MM.1S (cell line): ENCODE measurements around the gene GINS2.

Experiments
- DNase-seq: peaks from one replicate; pipeline ENCODE4 v3.0.0-alpha.2; 2015
- H2AFZ ChIP-seq: fragments of 300-600 bp; sonication (generic); 2 replicates; pipeline ENCODE4 v1.6.0; 2016; ENCODE audit warnings: antibody characterized with exemption, low read length
- H3F3A ChIP-seq: fragments of 300-600 bp; sonication (generic); 2 replicates; pipeline ENCODE4 v1.6.1; 2016; ENCODE audit warnings: mild to moderate bottlenecking, antibody characterized with exemption, low read length, moderate library complexity, mixed read lengths; ENCODE audit not compliant: insufficient read depth
- H3K27ac ChIP-seq: fragments of 300-600 bp; sonication (generic); 2 replicates; pipeline ENCODE4 v1.5.1; 2016; ENCODE audit warnings: mild to moderate bottlenecking, low read length
- H3K27me3 ChIP-seq: fragments of 300-600 bp; sonication (generic); replicated peaks from 2 replicates; pipeline ENCODE4 v1.6.0; 2016; ENCODE audit warnings: low read length; ENCODE audit not compliant: insufficient read depth
- H3K36me3 ChIP-seq: fragments of 300-600 bp; sonication (generic); replicated peaks from 2 replicates; pipeline ENCODE4 v1.6.1; 2016; ENCODE audit warnings: mild to moderate bottlenecking, low read length, mixed read lengths; ENCODE audit not compliant: insufficient read depth
- H3K4me1 ChIP-seq: fragments of 300-600 bp; sonication (generic); 2 replicates; pipeline ENCODE4 v1.6.1; 2016; ENCODE audit warnings: low read length, mixed read lengths
- H3K4me2 ChIP-seq: fragments of 300-600 bp; sonication (generic); 2 replicates; pipeline ENCODE4 v1.6.0; 2016; ENCODE audit warnings: low read depth, low read length
- H3K4me3 ChIP-seq: fragments of 300-600 bp; sonication (generic); 2 replicates; pipeline ENCODE4 v1.5.1; 2016; ENCODE audit warnings: low read length, mixed read lengths
- H3K79me2 ChIP-seq: fragments of 300-600 bp; sonication (generic); 2 replicates; pipeline ENCODE4 v1.6.1; 2016; ENCODE audit warnings: mixed run types, low read length, mixed read lengths
- H3K9ac ChIP-seq: fragments of 300-600 bp; sonication (generic); 2 replicates; pipeline ENCODE4 v1.6.1; 2016; ENCODE audit warnings: low read length, mixed read lengths
- H3K9me2 ChIP-seq: fragments of 300-600 bp; sonication (generic); replicated peaks from 2 replicates; pipeline ENCODE4 v1.6.1; 2016; ENCODE audit warnings: mild to moderate bottlenecking, low read length, mixed read lengths; ENCODE audit not compliant: insufficient read depth
- H3K9me3 ChIP-seq: fragments of 300-600 bp; sonication (generic); replicated peaks from 2 replicates; pipeline ENCODE4 v1.6.1; 2016; ENCODE audit warnings: mild to moderate bottlenecking, low read length, mixed read lengths; ENCODE audit not compliant: insufficient read depth
- H4K20me1 ChIP-seq: fragments of 300-600 bp; sonication (generic); 2 replicates; pipeline ENCODE4 v1.6.1; 2016; ENCODE audit warnings: mild to moderate bottlenecking, low read length, moderate library complexity, mixed read lengths; ENCODE audit not compliant: insufficient read depth
- CTCF ChIP-seq: fragments of 300-600 bp; sonication (generic); IDR thresholded peaks from 2 replicates; pipeline ENCODE4 v1.5.1; 2016; ENCODE audit warnings: antibody characterized with exemption, low read length, mixed read lengths
- EZH2 ChIP-seq: fragments of 300-600 bp; sonication (generic); optimal IDR thresholded peaks from 2 replicates; pipeline ENCODE3; 2017; ENCODE audit warnings: low read depth, mild to moderate bottlenecking, antibody characterized with exemption, low read length, mixed read lengths
- EZH2phosphoT487 ChIP-seq: fragments of 300-600 bp; sonication (generic); IDR thresholded peaks from 2 replicates; pipeline ENCODE4 v1.6.1; 2018; ENCODE audit warnings: antibody characterized with exemption, low read length

GINS2 gene

GRCh38 chr16:85683363-85683762, 5.4 kb downstream of the GINS2 start:
- H4K20me1 ChIP-seq: no peaks in the 10 kb centered on the region
- no peak overlapping the region for H3K27ac ChIP-seq
- no peaks in the 10 kb centered on the region for H3K9me2 ChIP-seq
- no peak overlapping the region for H3K4me2 ChIP-seq
- H3F3A ChIP-seq: no peaks in the 10 kb centered on the region
- H3K4me3 ChIP-seq: no peak overlapping the region
- no peaks in the 10 kb centered on the region for H3K27me3 ChIP-seq
- H2AFZ ChIP-seq: no peak overlapping the region
- DNase-seq: no peak
- H3K9me3 ChIP-seq: no peaks in the 10 kb centered on the region
- H3K4me1 ChIP-seq: no peaks in the 10 kb centered on the region
- no peaks in the 10 kb centered on the region; the same call in 1 of the 2 replicates for H3K36me3 ChIP-seq
- no peak for TF ChIP-seq EZH2phosphoT487
- no peak for TF ChIP-seq EZH2
- TF ChIP-seq CTCF: no peak
- peaks cover 28% of the 10 kb centered on the region for H3K79me2 ChIP-seq
- no peak overlapping the region for H3K9ac ChIP-seq

- Histone ChIP-seq H3F3A (no peaks in the 10 kb centered on the region), H3K27me3 (no peaks in the 10 kb centered on the region), H3K9me2 (no peaks in the 10 kb centered on the region), H3K9ac (no peak overlapping the region), H2AFZ (no peak overlapping the region), H3K4me1 (peaks cover 3% of the 10 kb centered on the region), H3K9me3 (no peaks in the 10 kb centered on the region), H3K4me3 (no peak overlapping the region), H3K27ac (no peak overlapping the region), H3K36me3 (no peaks in the 10 kb centered on the region; the same call in 1 of the 2 replicates), H3K79me2 (peaks cover 22% of the 10 kb centered on the region), H3K4me2 (no peak overlapping the region), H4K20me1 (no peaks in the 10 kb centered on the region)
- no peak for TF ChIP-seq EZH2
- TF ChIP-seq CTCF: no peak
- TF ChIP-seq EZH2phosphoT487: no peak
- DNase-seq: no peak
These were observed 6.2 kb downstream of the GINS2 start for GRCh38 chr16:85682516-85682915.

GRCh38 chr16:85681255-85681654, 7.5 kb downstream of the GINS2 start:
- Histone ChIP-seq H3K9me2 (no peaks in the 10 kb centered on the region), H3K79me2 (peaks cover 12% of the 10 kb centered on the region; the same call in 1 of the 2 replicates), H3K4me3 (no peak overlapping the region), H3K4me1 (peaks cover 11% of the 10 kb centered on the region), H3K27me3 (no peaks in the 10 kb centered on the region), H3K27ac (no peak overlapping the region), H3F3A (0 out of 2 replicates have a peak, but pooled peaks cover 1% of the 10 kb centered on the region), H3K36me3 (no peaks in the 10 kb centered on the region; the same call in 1 of the 2 replicates), H3K9me3 (no peaks in the 10 kb centered on the region), H3K9ac (no peak overlapping the region), H2AFZ (no peak overlapping the region), H3K4me2 (no peak overlapping the region), H4K20me1 (no peaks in the 10 kb centered on the region)
- TF ChIP-seq EZH2 (no peak), EZH2phosphoT487 (no peak)
- DNase-seq: no peak

GRCh38 chr16:85680352-85680944, 8.3 kb downstream of the GINS2 start:
- H3K27ac ChIP-seq: no peak overlapping the region
- H4K20me1 ChIP-seq: no peaks in the 10 kb centered on the region
- H3K4me2 ChIP-seq: no peak overlapping the region

More at GRCh38 chr16:85680352-85680944, 8.3 kb downstream of the GINS2 start:
- Histone ChIP-seq H3K4me3 (no peak overlapping the region), H3K9me2 (no peaks in the 10 kb centered on the region), H3K79me2 (peaks cover 12% of the 10 kb centered on the region; the same call in 1 of the 2 replicates), H3K9ac (no peak overlapping the region), H3K4me1 (peaks cover 19% of the 10 kb centered on the region), H3K36me3 (no peaks in the 10 kb centered on the region; the same call in 1 of the 2 replicates), H3F3A (peaks cover 10% of the 10 kb centered on the region), H3K9me3 (no peaks in the 10 kb centered on the region), H2AFZ (no peak overlapping the region), H3K27me3 (no peaks in the 10 kb centered on the region)
- TF ChIP-seq EZH2 (no peak), CTCF (no peak), EZH2phosphoT487 (no peak)
- DNase-seq: no peak
